VCaP (cell line): ENCODE data around the gene JMJD1C.

Experiments
- H3K27ac ChIP-seq: fragments of 450-650 bp; 2 replicates; pipeline ENCODE4 v1.5.1; 2017
- TF ChIP-seq, protein P1 (sequence below): fragments of 450-650 bp; conservative IDR thresholded peaks from 2 replicates; pipeline ENCODE4 v1.5.1; 2017; ENCODE audit warnings: mild to moderate bottlenecking, moderate library complexity

JMJD1C gene

DNA sequence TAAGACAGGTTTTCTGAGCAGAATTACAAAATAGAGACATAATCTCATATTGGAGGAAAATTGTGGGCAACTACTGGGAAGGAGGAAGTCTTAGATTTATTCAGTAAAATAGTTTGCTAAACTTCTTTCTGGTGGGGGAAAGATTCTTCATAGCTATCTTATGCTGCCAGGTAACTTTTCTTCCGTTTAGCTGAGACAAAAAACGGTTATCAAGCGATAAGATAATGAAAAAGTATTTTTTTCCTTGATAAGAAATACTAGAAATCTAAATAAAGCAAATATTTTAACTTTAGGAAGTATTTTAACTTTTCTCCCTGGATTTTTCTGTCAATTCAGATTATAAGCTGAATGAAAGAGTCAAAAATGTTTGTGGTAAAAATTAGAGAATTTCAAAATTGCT, 52.3 kb downstream of the JMJD1C start:
- no peak overlapping the region for H3K27ac ChIP-seq

DNA sequence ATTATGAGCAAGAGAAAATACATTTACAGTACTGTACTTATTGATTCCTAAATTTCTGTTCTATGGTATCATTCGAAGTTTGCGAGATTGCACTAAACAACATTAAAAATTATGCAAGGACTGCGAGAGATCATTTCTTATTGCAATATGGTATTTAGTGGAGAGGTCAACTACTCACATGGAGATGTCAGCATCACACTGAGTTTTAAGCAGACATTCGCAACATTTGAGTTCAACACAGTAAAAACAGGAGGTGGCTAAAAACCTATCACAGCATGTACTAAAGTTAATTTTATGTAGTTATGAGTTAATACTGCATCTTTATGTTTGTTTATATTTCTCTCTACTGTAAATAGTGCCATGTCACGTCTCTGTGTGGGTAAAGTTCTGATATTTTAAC, 53.5 kb downstream of the JMJD1C start:
- TF ChIP-seq, protein P1, sequence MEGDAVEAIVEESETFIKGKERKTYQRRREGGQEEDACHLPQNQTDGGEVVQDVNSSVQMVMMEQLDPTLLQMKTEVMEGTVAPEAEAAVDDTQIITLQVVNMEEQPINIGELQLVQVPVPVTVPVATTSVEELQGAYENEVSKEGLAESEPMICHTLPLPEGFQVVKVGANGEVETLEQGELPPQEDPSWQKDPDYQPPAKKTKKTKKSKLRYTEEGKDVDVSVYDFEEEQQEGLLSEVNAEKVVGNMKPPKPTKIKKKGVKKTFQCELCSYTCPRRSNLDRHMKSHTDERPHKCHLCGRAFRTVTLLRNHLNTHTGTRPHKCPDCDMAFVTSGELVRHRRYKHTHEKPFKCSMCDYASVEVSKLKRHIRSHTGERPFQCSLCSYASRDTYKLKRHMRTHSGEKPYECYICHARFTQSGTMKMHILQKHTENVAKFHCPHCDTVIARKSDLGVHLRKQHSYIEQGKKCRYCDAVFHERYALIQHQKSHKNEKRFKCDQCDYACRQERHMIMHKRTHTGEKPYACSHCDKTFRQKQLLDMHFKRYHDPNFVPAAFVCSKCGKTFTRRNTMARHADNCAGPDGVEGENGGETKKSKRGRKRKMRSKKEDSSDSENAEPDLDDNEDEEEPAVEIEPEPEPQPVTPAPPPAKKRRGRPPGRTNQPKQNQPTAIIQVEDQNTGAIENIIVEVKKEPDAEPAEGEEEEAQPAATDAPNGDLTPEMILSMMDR: no peak
- H3K27ac ChIP-seq: no peak overlapping the region

More for the DNA sequence above, 52.3 kb downstream of the JMJD1C start:
- TF ChIP-seq, protein P1: no peak

- TF ChIP-seq, protein P1: no peak
- H3K27ac ChIP-seq: no peak overlapping the region
Measured at GRCh38 chr10:63410633-63411032, 55.1 kb downstream of the JMJD1C start.

DNA sequence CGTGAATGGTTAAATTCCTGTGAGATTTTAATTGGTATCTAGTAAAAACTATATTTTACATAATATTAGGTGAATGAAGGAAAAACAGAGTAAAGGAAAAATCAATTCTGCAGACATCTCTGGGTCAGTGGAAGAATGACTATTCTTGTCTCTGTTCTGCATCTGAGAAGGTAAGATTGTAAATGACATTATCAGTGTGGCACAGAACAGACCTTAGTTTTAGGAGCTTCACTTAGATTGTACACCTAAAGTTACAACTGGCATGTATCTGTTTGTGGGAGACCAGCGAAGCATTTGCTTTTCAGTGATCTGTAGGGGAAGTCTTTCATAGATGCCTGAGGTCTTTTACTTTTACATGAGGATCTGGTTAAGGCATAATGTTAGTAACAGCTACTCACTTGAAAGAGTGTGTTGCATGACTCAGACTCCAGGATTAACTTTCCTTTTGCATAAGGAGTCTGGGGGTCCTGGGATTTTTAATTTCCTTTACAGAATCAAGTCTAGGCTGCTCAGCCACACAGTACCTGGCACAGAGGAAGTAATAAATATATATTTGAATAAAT, 56.2 kb downstream of the JMJD1C start:
- TF ChIP-seq, protein P1: no peak
- peak overlapping the region; percentile 26 for H3K27ac ChIP-seq

GRCh38 chr10:63407136-63407662, 58.6 kb downstream of the JMJD1C start:
- no peak overlapping the region for H3K27ac ChIP-seq
- TF ChIP-seq, protein P1: no peak

- TF ChIP-seq, protein P1: no peak
Measured at GRCh38 chr10:63396133-63396761, 69.5 kb downstream of the JMJD1C start.

DNA sequence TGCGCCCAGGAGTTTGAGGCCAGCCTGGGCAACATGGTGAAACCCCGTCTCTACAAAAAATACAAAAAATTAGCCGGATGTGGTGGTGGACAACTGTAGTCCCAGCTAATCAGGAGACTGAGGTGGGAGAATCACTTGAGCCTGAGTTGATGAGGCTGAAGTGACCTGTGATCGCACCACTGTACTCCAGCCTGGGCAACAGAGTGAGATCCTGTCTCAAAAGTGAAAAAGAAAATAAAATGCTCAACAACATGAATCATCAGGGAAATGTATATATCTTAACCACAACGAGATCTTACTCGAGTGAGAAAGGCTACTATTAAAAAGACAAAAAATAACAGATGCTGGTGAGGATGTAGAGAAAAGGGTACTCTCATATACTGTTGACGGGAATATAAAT, 72.7 kb downstream of the JMJD1C start:
- TF ChIP-seq, protein P1: no peak
- H3K27ac ChIP-seq: no peak overlapping the region

More at GRCh38 chr10:63396133-63396761, 69.5 kb downstream of the JMJD1C start:
- no peak overlapping the region for H3K27ac ChIP-seq
